Activated CD8-positive, alpha-beta T cell treated with anti-CD3 and anti-CD28 coated beads, Interleukin-2, amount 10 ng/mL, durations not matched to agents 7 days and 5 days (primary cell): ENCODE results near the gene SLC19A1. TPM values are rescaled to one million over a fixed set of nuclear protein-coding genes. Genes with fewer than 3 reads are reported as not detected.

Source experiments
- ATAC-seq: fragments of 150-1000 bp; cut with Tn5 transposase; one replicate; pipeline ENCODE4 v1.10.0; 2021; ENCODE audit warnings: moderate library complexity
- CTCF ChIA-PET: fragments of 350-600 bp; sonication (Branson Sonifier 250); formaldehyde crosslinking; loops from one replicate; lab custom pipeline; 2021; ENCODE audit warnings: antibody characterized with exemption; lab: Charles Lee
- POLR2A ChIA-PET: fragments of 350-600 bp; sonication (Branson Sonifier 250); formaldehyde crosslinking; loops from one replicate; lab custom pipeline; 2021; ENCODE audit warnings: antibody characterized with exemption; lab: Charles Lee
- DNase-seq: peaks from one replicate; pipeline ENCODE4 v3.0.0-alpha.2; 2020
- H3K27ac Mint-ChIP-seq: one replicate; pipeline ENCODE4 v1.8.0; 2021; ENCODE audit warnings: mild to moderate bottlenecking, mixed read lengths
- H3K27me3 Mint-ChIP-seq: one replicate; pipeline ENCODE4 v1.8.0; 2021; ENCODE audit warnings: low read depth, mixed read lengths
- H3K36me3 Mint-ChIP-seq: one replicate; pipeline ENCODE4 v1.8.0; 2021; ENCODE audit warnings: low read depth, mixed read lengths
- H3K4me1 Mint-ChIP-seq: one replicate; pipeline ENCODE4 v1.8.0; 2021; ENCODE audit warnings: low read depth, mixed read lengths
- H3K4me3 Mint-ChIP-seq: one replicate; pipeline ENCODE4 v1.8.0; 2021; ENCODE audit warnings: mild to moderate bottlenecking, mixed read lengths
- H3K9me3 Mint-ChIP-seq: one replicate; pipeline ENCODE4 v1.8.0; 2022; ENCODE audit warnings: mixed read lengths; ENCODE audit not compliant: insufficient read depth
- total RNA-seq, 2 experiments: library from RNA; stranded (reverse); gene quantifications; one replicate each; pipeline ENCODE4 v1.2.3, GENCODE V29; 2021

Gene SLC19A1
- total RNA-seq, 2 experiments from 2014 or later = 44.4 to 51.6 TPM

DNA sequence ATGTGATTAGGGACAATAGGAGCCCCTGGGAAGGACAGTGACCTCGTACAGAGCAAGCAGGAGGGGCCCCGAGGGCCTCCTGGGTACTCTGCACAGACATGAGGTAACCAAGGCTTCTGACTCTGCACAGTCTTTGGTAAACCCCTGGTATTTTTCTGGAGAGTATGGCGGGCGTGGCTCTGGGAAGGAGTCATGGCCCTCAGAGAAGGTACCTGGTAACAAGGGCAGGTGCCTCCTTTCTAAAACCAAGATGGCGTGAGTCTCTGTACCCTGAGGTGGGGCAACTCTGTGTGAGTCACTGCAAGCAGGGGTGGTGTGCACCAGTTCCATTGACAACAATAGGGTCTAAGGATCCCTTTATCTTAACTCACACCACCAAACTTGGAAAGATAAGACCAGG, 39.9 kb upstream of the SLC19A1 start:
- H3K27ac Mint-ChIP-seq = no peak overlapping the region
- ChIA-PET CTCF (no interaction called here), POLR2A (no interaction called here)
- H3K9me3 Mint-ChIP-seq = peaks cover 22% of the 10 kb centered on the region
- peaks cover 6% of the 10 kb centered on the region for H3K36me3 Mint-ChIP-seq
- H3K4me3 Mint-ChIP-seq = no peak overlapping the region
- no peaks in the 10 kb centered on the region for H3K4me1 Mint-ChIP-seq
- DNase-seq (no peak), ATAC-seq (no peak)
- H3K27me3 Mint-ChIP-seq = peaks cover 6% of the 10 kb centered on the region

DNA sequence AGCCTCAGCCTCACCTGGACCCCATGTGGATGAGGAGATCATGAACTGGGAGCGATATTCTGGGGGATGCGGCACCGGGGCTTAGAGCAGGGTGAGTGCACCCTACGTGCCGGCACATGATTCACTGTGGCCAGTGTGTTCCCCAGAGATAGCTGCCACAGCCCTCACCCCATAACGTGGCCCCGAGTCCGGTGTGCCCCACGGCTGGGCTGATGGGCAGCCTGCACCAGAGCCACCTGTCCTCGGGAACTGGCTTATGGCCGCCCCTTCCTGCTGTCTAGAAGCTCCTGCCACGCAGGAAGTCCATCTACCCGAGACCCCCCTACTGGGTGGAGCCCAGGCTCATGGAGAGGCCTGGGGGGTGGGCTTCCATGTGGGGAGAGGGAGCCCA, 39.1 kb upstream of the SLC19A1 start:
- POLR2A ChIA-PET = no interaction called here
- H3K27me3 Mint-ChIP-seq = peaks cover 3% of the 10 kb centered on the region
- no peak overlapping the region for H3K4me3 Mint-ChIP-seq
- ATAC-seq = no peak
- H3K9me3 Mint-ChIP-seq = peaks cover 14% of the 10 kb centered on the region
- no peak overlapping the region for H3K27ac Mint-ChIP-seq
- no peaks in the 10 kb centered on the region for H3K4me1 Mint-ChIP-seq
- H3K36me3 Mint-ChIP-seq = peaks cover 3% of the 10 kb centered on the region
- CTCF ChIA-PET = no interaction called here
- DNase-seq = no peak

DNA sequence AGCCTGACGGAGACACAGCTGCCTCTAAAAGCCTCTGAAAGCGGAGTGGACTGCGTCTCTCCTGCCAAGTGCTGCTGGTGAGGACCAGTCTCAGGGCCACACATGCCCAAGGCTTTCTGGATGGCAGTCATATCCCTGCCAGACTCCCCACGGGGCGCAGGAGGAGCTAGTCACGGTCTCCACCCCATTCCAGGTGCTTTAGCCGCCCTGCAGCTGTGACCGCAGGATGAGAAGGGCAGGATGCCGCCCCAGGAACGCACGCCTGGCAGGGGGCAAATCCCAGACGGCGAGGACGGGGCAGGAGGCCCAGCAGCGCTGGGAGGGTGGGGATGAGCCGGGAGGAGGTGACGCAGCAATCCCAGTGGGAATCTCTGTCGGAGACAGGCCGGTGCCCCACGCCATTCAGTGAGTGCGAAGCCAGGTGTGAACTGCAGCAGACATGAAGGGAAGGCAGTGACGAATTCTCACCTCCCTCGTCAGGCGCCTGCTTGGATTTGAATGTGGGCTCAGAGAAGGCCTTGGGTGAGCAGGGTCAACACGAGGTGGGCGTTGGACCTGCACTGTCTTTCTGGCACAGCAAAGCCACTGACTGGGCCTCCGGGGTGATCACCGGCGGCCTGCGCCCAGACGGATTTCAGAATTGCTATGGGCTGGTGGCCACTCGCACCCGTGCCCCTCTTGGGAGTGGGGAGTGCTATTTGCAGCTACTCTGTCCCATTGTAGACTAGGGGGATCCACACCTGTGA, 38.5 kb upstream of the SLC19A1 start:
- Mint-ChIP-seq H3K27me3 (peaks cover 2% of the 10 kb centered on the region), H3K36me3 (no peaks in the 10 kb centered on the region), H3K27ac (no peak overlapping the region), H3K9me3 (peaks cover 13% of the 10 kb centered on the region), H3K4me1 (no peaks in the 10 kb centered on the region), H3K4me3 (no peak overlapping the region)
- no peak for DNase-seq
- ChIA-PET CTCF (no interaction called here), POLR2A (no interaction called here)
- ATAC-seq = no peak

- DNase-seq (no peak), ATAC-seq (no peak)
- no peak overlapping the region for H3K27ac Mint-ChIP-seq
- no peaks in the 10 kb centered on the region for H3K36me3 Mint-ChIP-seq
- H3K4me1 Mint-ChIP-seq = no peaks in the 10 kb centered on the region
- H3K9me3 Mint-ChIP-seq = peaks cover 13% of the 10 kb centered on the region
- ChIA-PET POLR2A (no interaction called here), CTCF (no interaction called here)
- H3K27me3 Mint-ChIP-seq = peaks cover 2% of the 10 kb centered on the region
- no peak overlapping the region for H3K4me3 Mint-ChIP-seq
These were observed 37.9 kb upstream of the SLC19A1 start for GRCh38 chr21:45580181-45580575.

DNA sequence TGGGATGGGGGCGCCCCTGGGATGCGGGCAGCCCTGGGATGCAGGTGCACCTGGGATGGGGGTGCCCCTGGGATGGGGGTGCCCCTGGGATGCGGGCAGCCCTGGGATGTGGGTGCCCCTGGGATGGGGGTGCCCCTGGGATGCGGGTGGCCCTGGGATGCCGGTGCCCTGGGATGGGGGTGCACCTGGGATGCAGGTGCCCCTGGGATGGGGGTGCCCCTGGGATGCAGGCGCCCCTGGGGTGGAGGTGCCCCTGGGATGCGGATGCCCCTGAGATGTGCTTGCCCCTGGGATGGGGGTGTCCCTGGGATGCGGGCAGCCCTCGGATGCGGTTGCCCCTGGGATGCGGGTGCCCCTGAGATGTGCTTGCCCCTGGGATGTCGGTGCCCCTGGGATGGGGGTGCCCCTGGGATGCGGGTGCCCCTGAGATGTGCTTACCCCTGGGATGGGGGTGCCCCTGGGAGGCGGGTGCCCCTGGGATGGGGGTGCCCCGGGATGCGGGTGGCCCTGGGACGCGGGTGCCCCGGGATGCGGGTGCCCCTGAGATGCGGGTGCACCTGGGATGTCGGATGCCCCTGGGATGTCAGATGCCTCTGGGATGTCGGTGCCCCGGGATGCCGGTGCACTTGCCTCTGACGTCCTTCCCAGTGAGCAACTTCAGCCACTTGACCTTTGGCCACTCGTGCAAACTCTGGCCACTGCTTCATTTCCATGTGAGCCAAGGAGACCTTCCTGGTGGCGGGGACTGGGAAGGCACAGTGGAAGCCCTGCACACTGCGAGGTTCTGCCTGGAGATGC, 37.3 kb upstream of the SLC19A1 start:
- ATAC-seq = no peak
- Mint-ChIP-seq H3K36me3 (no peaks in the 10 kb centered on the region), H3K4me3 (no peak overlapping the region), H3K9me3 (peaks cover 10% of the 10 kb centered on the region), H3K27me3 (peaks cover 2% of the 10 kb centered on the region), H3K27ac (no peak overlapping the region), H3K4me1 (no peaks in the 10 kb centered on the region)
- no peak for DNase-seq
- ChIA-PET POLR2A (no interaction called here), CTCF (no interaction called here)

- Mint-ChIP-seq H3K27me3 (peaks cover 2% of the 10 kb centered on the region), H3K4me1 (no peaks in the 10 kb centered on the region), H3K4me3 (no peak overlapping the region), H3K27ac (no peak overlapping the region), H3K36me3 (no peaks in the 10 kb centered on the region), H3K9me3 (peaks cover 10% of the 10 kb centered on the region)
- ChIA-PET CTCF (no interaction called here), POLR2A (no interaction called here)
- DNase-seq = no peak
- no peak for ATAC-seq
These were observed 36.7 kb upstream of the SLC19A1 start for GRCh38 chr21:45578811-45579381.

DNA sequence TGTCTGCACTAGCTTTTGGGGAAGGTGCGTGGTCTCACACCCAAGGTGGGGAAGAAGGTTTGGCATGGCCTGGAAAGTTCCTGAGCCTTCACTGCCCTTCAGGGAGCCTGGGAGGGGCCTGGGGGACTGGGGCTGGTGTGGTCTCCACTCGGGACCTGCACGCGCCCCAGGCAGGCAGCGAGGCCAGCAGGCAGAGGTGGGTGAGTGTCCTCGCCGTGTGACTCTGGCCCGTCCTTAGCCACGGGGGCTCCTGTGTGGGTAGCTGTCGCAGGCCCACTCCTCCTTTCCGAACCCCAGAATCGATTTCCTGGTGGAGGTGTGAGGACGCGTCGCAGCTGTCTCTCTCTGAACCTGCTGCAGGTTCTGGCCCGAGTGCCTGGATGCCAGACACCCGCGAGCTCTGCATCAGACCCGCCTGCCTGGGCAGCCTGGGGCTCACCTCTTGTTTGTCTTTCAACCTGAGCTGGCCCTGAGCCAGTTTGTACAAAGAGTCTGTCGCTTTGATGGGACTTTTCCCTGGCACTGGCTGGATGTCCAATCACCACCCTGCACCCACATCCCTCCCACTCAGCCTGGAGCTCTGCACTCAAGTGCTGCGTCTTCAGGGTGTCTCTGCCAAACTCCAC, 36.0 kb upstream of the SLC19A1 start:
- CTCF ChIA-PET = no interaction called here
- DNase-seq = no peak
- H3K9me3 Mint-ChIP-seq = peaks cover 10% of the 10 kb centered on the region
- H3K4me1 Mint-ChIP-seq = peaks cover 6% of the 10 kb centered on the region
- no peak overlapping the region for H3K27ac Mint-ChIP-seq
- no peak overlapping the region for H3K4me3 Mint-ChIP-seq
- POLR2A ChIA-PET = no interaction called here
- H3K27me3 Mint-ChIP-seq = peaks cover 2% of the 10 kb centered on the region
- H3K36me3 Mint-ChIP-seq = no peaks in the 10 kb centered on the region
- no peak for ATAC-seq

GRCh38 chr21:45577801-45578175, 35.5 kb upstream of the SLC19A1 start:
- CTCF ChIA-PET = no interaction called here
- H3K9me3 Mint-ChIP-seq = peaks cover 5% of the 10 kb centered on the region
- peaks cover 6% of the 10 kb centered on the region for H3K4me1 Mint-ChIP-seq
- H3K27ac Mint-ChIP-seq = no peak overlapping the region
- no peaks in the 10 kb centered on the region for H3K36me3 Mint-ChIP-seq
- no peak for ATAC-seq
- POLR2A ChIA-PET = no interaction called here
- no peak for DNase-seq
- H3K4me3 Mint-ChIP-seq = no peak overlapping the region
- no peaks in the 10 kb centered on the region for H3K27me3 Mint-ChIP-seq

DNA sequence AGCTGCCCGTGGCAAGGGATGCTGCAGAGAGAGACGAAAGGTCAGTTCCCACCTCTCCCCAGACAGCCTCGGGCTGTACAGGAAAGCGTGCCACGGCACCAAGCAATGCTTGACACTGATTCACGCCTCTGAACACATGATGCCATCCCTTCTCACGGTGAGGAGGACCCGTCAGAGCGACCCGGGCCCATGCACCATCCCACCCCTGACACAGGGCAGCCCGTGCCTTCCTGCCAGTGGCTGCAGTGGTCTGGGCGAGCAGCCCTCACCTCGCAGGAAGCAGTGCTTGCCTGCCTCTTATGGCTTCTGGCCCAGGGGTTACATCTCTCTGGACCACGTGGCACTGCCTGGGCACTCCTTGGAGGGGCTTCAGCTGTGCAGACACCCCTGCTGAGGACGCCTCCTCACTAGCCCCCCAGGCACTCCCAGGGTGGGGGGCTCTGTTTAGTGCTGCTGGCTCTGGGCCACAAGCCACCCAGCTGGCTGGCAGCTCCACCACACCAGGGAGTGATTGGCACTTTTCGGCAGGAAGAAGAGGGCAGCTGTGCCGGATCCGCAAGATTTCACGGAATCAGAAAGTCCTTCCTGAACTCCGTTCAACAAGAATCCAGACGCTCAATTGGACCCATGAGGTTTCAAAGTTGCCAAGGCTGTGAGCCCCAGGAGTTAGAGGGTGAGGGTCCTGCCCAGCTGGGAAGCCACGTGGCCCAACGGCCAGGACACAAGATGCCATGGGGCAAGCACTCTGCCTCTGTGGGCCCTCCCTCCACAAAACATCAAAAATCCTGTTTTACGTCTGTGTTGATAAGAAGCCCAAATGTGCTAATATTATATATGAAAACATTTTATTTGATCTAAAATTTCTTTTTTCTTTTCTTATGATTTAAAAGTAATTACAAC, 34.8 kb upstream of the SLC19A1 start:
- Mint-ChIP-seq H3K4me1 (peaks cover 6% of the 10 kb centered on the region), H3K27me3 (no peaks in the 10 kb centered on the region), H3K9me3 (no peaks in the 10 kb centered on the region), H3K36me3 (no peaks in the 10 kb centered on the region), H3K27ac (no peak overlapping the region), H3K4me3 (no peak overlapping the region)
- POLR2A ChIA-PET = no interaction called here
- CTCF ChIA-PET = no interaction called here
- ATAC-seq (no peak), DNase-seq (no peak)

GRCh38 chr21:45575993-45576837, 34.0 kb upstream of the SLC19A1 start:
- Mint-ChIP-seq H3K4me1 (peaks cover 6% of the 10 kb centered on the region), H3K27ac (no peak overlapping the region), H3K4me3 (no peak overlapping the region), H3K36me3 (no peaks in the 10 kb centered on the region), H3K9me3 (no peaks in the 10 kb centered on the region), H3K27me3 (no peaks in the 10 kb centered on the region)
- no peak for ATAC-seq
- ChIA-PET POLR2A (no interaction called here), CTCF (no interaction called here)
- no peak for DNase-seq
